Fibroblast of skin of left biceps (primary cell): Measurements from ENCODE around the gene GSE1.

Experiments
- DNase-seq, 2 experiments: peaks; one replicate each; pipeline ENCODE4 v3.0.0-alpha.2; 2013; ENCODE audit warnings: low read depth in 2 of 2

GSE1 gene

GRCh38 chr16:85612801-85613603 lies at the start of gene GSE1:
Gene GSE1, plus strand, starts transcription at chr16:85613322. Its CDS starts 70 bp downstream, at chr16:85613392.
- peak in 1 of 2 experiments; percentile 23 for DNase-seq

- DNase-seq: no peak
Observed at GRCh38 chr16:85563515-85564276, 49.4 kb upstream of the GSE1 start.

GRCh38 chr16:85564277-85565051 lies 48.7 kb upstream of the GSE1 start:
- DNase-seq: no peak

GRCh38 chr16:85565340-85565739 lies 47.8 kb upstream of the GSE1 start:
- DNase-seq: no peak

- DNase-seq: no peak
Observed at GRCh38 chr16:85565801-85566526, 47.2 kb upstream of the GSE1 start.

- DNase-seq: no peak
Observed at GRCh38 chr16:85566561-85567100, 46.5 kb upstream of the GSE1 start.

- no peak for DNase-seq
Observed at GRCh38 chr16:85567101-85567866, 45.8 kb upstream of the GSE1 start.

GRCh38 chr16:85567935-85568334 lies 45.2 kb upstream of the GSE1 start:
- DNase-seq: no peak

- DNase-seq: no peak
Observed at GRCh38 chr16:85568519-85568918, 44.6 kb upstream of the GSE1 start.

- no peak for DNase-seq
Observed at GRCh38 chr16:85569039-85569614, 44.0 kb upstream of the GSE1 start.

GRCh38 chr16:85569615-85570212 lies 43.4 kb upstream of the GSE1 start:
- DNase-seq: no peak

- no peak for DNase-seq
Observed at GRCh38 chr16:85570213-85570734, 42.8 kb upstream of the GSE1 start.

GRCh38 chr16:85570735-85571562 lies 42.2 kb upstream of the GSE1 start:
- no peak for DNase-seq

- DNase-seq: no peak
Observed at GRCh38 chr16:85571563-85571812, 41.6 kb upstream of the GSE1 start.

- DNase-seq: no peak
Observed at GRCh38 chr16:85571813-85572619, 41.1 kb upstream of the GSE1 start.

- no peak for DNase-seq
Observed at GRCh38 chr16:85573045-85573695, 40.0 kb upstream of the GSE1 start.
